ENCODE results near the gene YIPF2. TPM values are rescaled to one million over a fixed set of nuclear protein-coding genes. Genes with fewer than 3 reads are reported as not detected.

The YIPF2 gene
- 33.4 TPM for polyA plus RNA-seq (2013)

GRCh38 chr19:10928563-10929401, at the start of gene YIPF2, which contains the start of gene TIMM29:
TSS of gene YIPF2 (minus strand) at chr19:10928639. CDS start at chr19:10928410, 229 bp downstream.
TSS of gene TIMM29 (plus strand) at chr19:10928811. CDS start at chr19:10928823, 12 bp downstream.
- Histone ChIP-seq H3K27me3 (replicated peaks in 2 of 5; ENCODE audit: control insufficient read depth in 4 of 5, insufficient read depth in 5 of 5, low read length in 4 of 5) (no peaks in the 10 kb centered on the region), H3K4me3 (ENCODE audit: control insufficient read depth in 1 of 7, extremely low read depth in 1 of 7, insufficient read depth in 4 of 7, low read depth in 2 of 7, low read length in 6 of 7) (peak within 1 kb of the TSS; percentile 77 to 97 (median 86)), H3K36me3 (ENCODE audit: control insufficient read depth in 4 of 4, insufficient read depth in 4 of 4, low read length in 3 of 4) (peaks cover under 1 to 24% (median 12%) of the 10 kb centered on the region in 4 experiments), H3K9me3 (ENCODE audit: control extremely low read depth in 1 of 5, control insufficient read depth in 4 of 5, insufficient read depth in 2 of 5, low read depth in 1 of 5, low read length in 4 of 5) (no peaks in the 10 kb centered on the region), H3K4me1 (ENCODE audit: control extremely low read depth in 1 of 4, control insufficient read depth in 4 of 4, insufficient read depth in 4 of 4, low read length in 3 of 4) (peaks cover 0 to 23% (median 21%) of the 10 kb centered on the region in 4 experiments), H3K27ac (ENCODE audit: insufficient read depth in 1 of 2, low read depth in 1 of 2, low read length in 2 of 2, poor library complexity in 1 of 2, severe bottlenecking in 2 of 2) (peak within 1 kb of the TSS; percentile 33 to 81)
- WGBS (ENCODE audit: insufficient coverage): under 1% methylated on average over 86 of the region's 96 CpGs
- CTCF ChIA-PET: interaction anchor here (2.5 kb wide), 1 partner anchor 13 kb away, joined by 8 read pairs; no protein-coding TSS in a partner anchor
- peak; percentile 86 to 93 (median 89) for DNase-seq
- POLR2A ChIA-PET: no interaction called here

GRCh38 chr19:10977742-10978092, 49.3 kb upstream of the YIPF2 start:
- no peaks in the 10 kb centered on the region for H3K9me3 ChIP-seq (ENCODE audit: control extremely low read depth in 1 of 5, control insufficient read depth in 4 of 5, insufficient read depth in 2 of 5, low read depth in 1 of 5, low read length in 4 of 5)
- WGBS (ENCODE audit: insufficient coverage): 72% methylated on average over 5 of the region's 5 CpGs
- H3K36me3 ChIP-seq (ENCODE audit: control insufficient read depth in 4 of 4, insufficient read depth in 4 of 4, low read length in 3 of 4): peaks cover 0 to 17% (median 1%) of the 10 kb centered on the region in 4 experiments
- no peak overlapping the region for H3K4me3 ChIP-seq (ENCODE audit: control insufficient read depth in 1 of 7, extremely low read depth in 1 of 7, insufficient read depth in 4 of 7, low read depth in 2 of 7, low read length in 6 of 7)
- ChIA-PET CTCF (interaction anchor here (3.6 kb wide), 1 partner anchor 35 kb away, joined by 10 read pairs; no protein-coding TSS in a partner anchor), POLR2A (no interaction called here)
- H3K4me1 ChIP-seq (ENCODE audit: control extremely low read depth in 1 of 4, control insufficient read depth in 4 of 4, insufficient read depth in 4 of 4, low read length in 3 of 4): peaks cover 0 to 8% (median 1%) of the 10 kb centered on the region in 4 experiments
- peak overlapping the region in 1 of 2 experiments; percentile 23 for H3K27ac ChIP-seq (ENCODE audit: insufficient read depth in 1 of 2, low read depth in 1 of 2, low read length in 2 of 2, poor library complexity in 1 of 2, severe bottlenecking in 2 of 2)
- no peaks in the 10 kb centered on the region for H3K27me3 ChIP-seq (replicated peaks in 2 of 5; ENCODE audit: control insufficient read depth in 4 of 5, insufficient read depth in 5 of 5, low read length in 4 of 5)
- DNase-seq: no peak

- ChIA-PET POLR2A (interaction anchor here (0.6 to 0.9 kb wide), 2 partner anchors 40 to 75 kb away, joined by 3 to 4 read pairs; no protein-coding TSS in a partner anchor), CTCF (interaction anchor here (0.6 to 3.6 kb wide), 6 partner anchors 10 to 316 kb away, joined by 3 to 10 read pairs (median 3); no protein-coding TSS in a partner anchor)
- DNase-seq: no peak
- Histone ChIP-seq H3K27me3 (replicated peaks in 2 of 5; ENCODE audit: control insufficient read depth in 4 of 5, insufficient read depth in 5 of 5, low read length in 4 of 5) (no peaks in the 10 kb centered on the region), H3K27ac (ENCODE audit: insufficient read depth in 1 of 2, low read depth in 1 of 2, low read length in 2 of 2, poor library complexity in 1 of 2, severe bottlenecking in 2 of 2) (no peak overlapping the region), H3K4me3 (ENCODE audit: control insufficient read depth in 1 of 7, extremely low read depth in 1 of 7, insufficient read depth in 4 of 7, low read depth in 2 of 7, low read length in 6 of 7) (no peak overlapping the region), H3K4me1 (ENCODE audit: control extremely low read depth in 1 of 4, control insufficient read depth in 4 of 4, insufficient read depth in 4 of 4, low read length in 3 of 4) (peaks cover 0 to 8% (median 1%) of the 10 kb centered on the region in 4 experiments), H3K9me3 (ENCODE audit: control extremely low read depth in 1 of 5, control insufficient read depth in 4 of 5, insufficient read depth in 2 of 5, low read depth in 1 of 5, low read length in 4 of 5) (no peaks in the 10 kb centered on the region), H3K36me3 (ENCODE audit: control insufficient read depth in 4 of 4, insufficient read depth in 4 of 4, low read length in 3 of 4) (peaks cover 0 to 14% (median 1%) of the 10 kb centered on the region in 4 experiments)
- 93% methylated on average over 10 of the region's 19 CpGs for WGBS (ENCODE audit: insufficient coverage)
These were observed 47.9 kb upstream of the YIPF2 start for GRCh38 chr19:10976131-10976892.

- H3K36me3 ChIP-seq (ENCODE audit: control insufficient read depth in 4 of 4, insufficient read depth in 4 of 4, low read length in 3 of 4): peaks cover 0 to 10% (median 1%) of the 10 kb centered on the region in 4 experiments
- H3K9me3 ChIP-seq (ENCODE audit: control extremely low read depth in 1 of 5, control insufficient read depth in 4 of 5, insufficient read depth in 2 of 5, low read depth in 1 of 5, low read length in 4 of 5): no peaks in the 10 kb centered on the region
- H3K27me3 ChIP-seq (replicated peaks in 2 of 5; ENCODE audit: control insufficient read depth in 4 of 5, insufficient read depth in 5 of 5, low read length in 4 of 5): no peaks in the 10 kb centered on the region
- peaks cover 0 to 8% (median 1%) of the 10 kb centered on the region in 4 experiments for H3K4me1 ChIP-seq (ENCODE audit: control extremely low read depth in 1 of 4, control insufficient read depth in 4 of 4, insufficient read depth in 4 of 4, low read length in 3 of 4)
- ChIA-PET CTCF (interaction anchor here (0.6 to 3.6 kb wide), 2 partner anchors 33 to 317 kb away, joined by 3 to 10 read pairs; no protein-coding TSS in a partner anchor), POLR2A (no interaction called here)
- H3K4me3 ChIP-seq (ENCODE audit: control insufficient read depth in 1 of 7, extremely low read depth in 1 of 7, insufficient read depth in 4 of 7, low read depth in 2 of 7, low read length in 6 of 7): no peak overlapping the region
- no peak overlapping the region for H3K27ac ChIP-seq (ENCODE audit: insufficient read depth in 1 of 2, low read depth in 1 of 2, low read length in 2 of 2, poor library complexity in 1 of 2, severe bottlenecking in 2 of 2)
- 99% methylated on average over 11 of the region's 19 CpGs for WGBS (ENCODE audit: insufficient coverage)
- DNase-seq: no peak
These were observed 47.1 kb upstream of the YIPF2 start for GRCh38 chr19:10975374-10976130.

GRCh38 chr19:10971107-10971726, 42.8 kb upstream of the YIPF2 start:
- peaks cover 0 to 5% (median 4%) of the 10 kb centered on the region in 4 experiments for H3K4me1 ChIP-seq (ENCODE audit: control extremely low read depth in 1 of 4, control insufficient read depth in 4 of 4, insufficient read depth in 4 of 4, low read length in 3 of 4)
- no peak for DNase-seq
- no peak overlapping the region for H3K4me3 ChIP-seq (ENCODE audit: control insufficient read depth in 1 of 7, extremely low read depth in 1 of 7, insufficient read depth in 4 of 7, low read depth in 2 of 7, low read length in 6 of 7)
- H3K9me3 ChIP-seq (ENCODE audit: control extremely low read depth in 1 of 5, control insufficient read depth in 4 of 5, insufficient read depth in 2 of 5, low read depth in 1 of 5, low read length in 4 of 5): no peaks in the 10 kb centered on the region
- ChIA-PET CTCF (interaction anchor here (0.6 kb wide), 1 partner anchor 84 kb away, joined by 4 read pairs; no protein-coding TSS in a partner anchor), POLR2A (no interaction called here)
- no peak overlapping the region for H3K27ac ChIP-seq (ENCODE audit: insufficient read depth in 1 of 2, low read depth in 1 of 2, low read length in 2 of 2, poor library complexity in 1 of 2, severe bottlenecking in 2 of 2)
- no peaks in the 10 kb centered on the region for H3K27me3 ChIP-seq (replicated peaks in 2 of 5; ENCODE audit: control insufficient read depth in 4 of 5, insufficient read depth in 5 of 5, low read length in 4 of 5)
- peaks cover 0 to 3% (median 0%) of the 10 kb centered on the region in 4 experiments for H3K36me3 ChIP-seq (ENCODE audit: control insufficient read depth in 4 of 4, insufficient read depth in 4 of 4, low read length in 3 of 4)
- 97% methylated on average over 4 of the region's 8 CpGs for WGBS (ENCODE audit: insufficient coverage)

DNA sequence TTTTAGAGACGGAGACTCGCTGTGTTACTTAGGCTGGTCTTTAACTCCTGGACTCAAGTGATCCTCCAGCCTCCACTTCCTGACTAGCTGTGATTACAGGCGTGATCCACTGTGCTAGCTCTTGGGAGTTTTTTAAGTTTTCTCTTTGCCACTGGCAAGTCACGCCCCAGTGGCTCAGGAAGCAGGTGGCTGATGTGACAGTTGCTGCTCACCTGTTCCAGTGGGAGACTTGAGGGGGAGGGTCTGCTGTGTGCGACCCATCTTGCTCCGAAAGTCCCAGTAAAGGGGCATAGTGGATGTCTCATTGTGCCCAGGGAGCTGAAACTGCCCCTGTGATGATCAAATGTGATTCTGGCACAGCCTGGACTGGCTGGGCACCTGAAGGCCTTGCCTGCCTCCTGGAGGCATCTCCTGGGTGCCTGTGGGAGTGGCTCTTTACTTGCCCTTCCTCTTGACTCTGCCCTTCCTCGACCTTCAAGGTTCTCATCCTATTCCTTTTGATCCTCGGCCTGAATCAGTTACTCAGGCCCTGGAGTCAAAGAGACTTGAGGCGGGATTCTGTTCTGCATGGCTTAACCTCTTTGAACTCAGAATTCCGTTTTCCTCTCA, 40.2 kb upstream of the YIPF2 start:
- CTCF ChIA-PET: interaction anchor here (0.7 to 1.4 kb wide), 2 partner anchors 16 to 33 kb away, joined by 3 to 5 read pairs; no protein-coding TSS in a partner anchor
- peak in 2 of 3 donors; percentile 16 to 21 for DNase-seq
- no peak overlapping the region for H3K4me3 ChIP-seq (ENCODE audit: control insufficient read depth in 1 of 7, extremely low read depth in 1 of 7, insufficient read depth in 4 of 7, low read depth in 2 of 7, low read length in 6 of 7)

More for the DNA sequence above, 40.2 kb upstream of the YIPF2 start:
- WGBS (ENCODE audit: insufficient coverage): 86% methylated on average over 8 of the region's 10 CpGs
- H3K27ac ChIP-seq (ENCODE audit: insufficient read depth in 1 of 2, low read depth in 1 of 2, low read length in 2 of 2, poor library complexity in 1 of 2, severe bottlenecking in 2 of 2): peak overlapping the region in 1 of 2 experiments; percentile 43
- peaks cover 0 to 7% (median 4%) of the 10 kb centered on the region in 4 experiments for H3K4me1 ChIP-seq (ENCODE audit: control extremely low read depth in 1 of 4, control insufficient read depth in 4 of 4, insufficient read depth in 4 of 4, low read length in 3 of 4)
- H3K9me3 ChIP-seq (ENCODE audit: control extremely low read depth in 1 of 5, control insufficient read depth in 4 of 5, insufficient read depth in 2 of 5, low read depth in 1 of 5, low read length in 4 of 5): no peaks in the 10 kb centered on the region
- POLR2A ChIA-PET: interaction anchor here (0.6 kb wide), 1 partner anchor 489 kb away, joined by 4 read pairs; no protein-coding TSS in a partner anchor
- no peaks in the 10 kb centered on the region for H3K27me3 ChIP-seq (replicated peaks in 2 of 5; ENCODE audit: control insufficient read depth in 4 of 5, insufficient read depth in 5 of 5, low read length in 4 of 5)
- H3K36me3 ChIP-seq (ENCODE audit: control insufficient read depth in 4 of 4, insufficient read depth in 4 of 4, low read length in 3 of 4): peaks cover 0 to 3% (median 0%) of the 10 kb centered on the region in 4 experiments

Measured in common myeloid progenitor, CD34-positive (primary cell).